Lower leg skin (tissue), 4 donors: ENCODE results near the gene SLC38A10. TPM values are rescaled to one million over a fixed set of nuclear protein-coding genes. Genes with fewer than 3 reads are reported as not detected.

Experiments used
- DNase-seq, 2 donors: peaks; one replicate each; pipeline ENCODE4 v3.0.0-alpha.2; 2019; ENCODE audit warnings: low spot score in 2 of 2
- H3K4me3 ChIP-seq: fragments of 200-600 bp; sonication (generic); 2 replicates; pipeline ENCODE4 v1.5.1; 2017; ENCODE audit warnings: mild to moderate bottlenecking, low read depth; ENCODE audit not compliant: poor library complexity, severe bottlenecking
- CTCF ChIP-seq, 3 donors: fragments of 450-650 bp; IDR thresholded peaks; one replicate each; pipeline ENCODE4 v1.5.1; 2016; ENCODE audit warnings: antibody characterized with exemption in 3 of 3, mild to moderate bottlenecking in 3 of 3, moderate library complexity in 2 of 3
- POLR2A ChIP-seq, 2 donors: fragments of 450-650 bp; IDR thresholded peaks; one replicate each; pipeline ENCODE4 v1.6.1; 2016 to 2017; ENCODE audit warnings: antibody characterized with exemption in 2 of 2, mild to moderate bottlenecking in 1 of 2, moderate library complexity in 1 of 2
- WGBS, 2 donors: methylation state at CpG; one replicate each; pipeline ENCODE4 v1.1.5; 2018; 5-methylcytosine and 5-hydroxymethylcytosine counted together
- intact Hi-C: fragments of 100-400 bp; cut with DNase I; formaldehyde crosslinking; loops from one replicate; pipeline ENCODE4 v1.15.0; 2023; ENCODE audit warnings: low total_unique reads
- total RNA-seq, 4 donors: library from RNA; depleted of rRNA; stranded (reverse); fragments of >200 nt; gene quantifications; one replicate each; pipeline ENCODE4 v1.1.0, GENCODE V29; 2016

Gene SLC38A10
- total RNA-seq, 4 donors from 2014 or later, result 47.5 to 100 (median 73.3) TPM

DNA sequence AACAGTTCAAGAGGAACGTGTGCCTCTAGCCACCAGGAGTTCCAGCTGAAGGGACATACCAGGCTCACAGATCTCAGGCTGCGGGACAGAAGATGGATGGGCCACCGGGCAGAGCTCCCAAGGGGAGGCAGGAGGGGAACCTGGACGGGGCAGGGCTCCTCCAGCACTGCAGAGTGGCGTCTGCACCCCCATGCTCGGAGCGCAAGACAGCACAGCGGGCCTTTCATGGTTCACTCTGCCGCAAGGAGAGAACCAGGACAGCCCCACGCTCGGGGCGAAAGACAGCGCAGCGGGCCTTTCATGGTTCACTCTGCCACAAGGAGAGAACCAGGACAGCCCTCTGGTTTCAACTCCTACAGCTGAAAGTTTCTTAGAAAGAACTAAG, 20.6 kb downstream of the SLC38A10 start:
- 96 to 98% methylated on average over 14 of the region's 14 CpGs for WGBS, 2 donors
- intact Hi-C loops, result no loop called here
- TF ChIP-seq POLR2A (IDR thresholded peaks at IDR 0.05) (no peak), CTCF (IDR thresholded peaks at IDR 0.05) (no peak)
- no peak overlapping the region for H3K4me3 ChIP-seq
- no peak for DNase-seq

- DNase-seq, result no peak
- intact Hi-C loops, result no loop called here
- no peak overlapping the region for H3K4me3 ChIP-seq
- 96% methylated on average over 29 to 31 of the region's 31 CpGs for WGBS, 2 donors
- TF ChIP-seq CTCF (IDR thresholded peaks at IDR 0.05) (no peak), POLR2A (IDR thresholded peaks at IDR 0.05) (no peak)
Measured at GRCh38 chr17:81273698-81274470, 21.2 kb downstream of the SLC38A10 start.

DNA sequence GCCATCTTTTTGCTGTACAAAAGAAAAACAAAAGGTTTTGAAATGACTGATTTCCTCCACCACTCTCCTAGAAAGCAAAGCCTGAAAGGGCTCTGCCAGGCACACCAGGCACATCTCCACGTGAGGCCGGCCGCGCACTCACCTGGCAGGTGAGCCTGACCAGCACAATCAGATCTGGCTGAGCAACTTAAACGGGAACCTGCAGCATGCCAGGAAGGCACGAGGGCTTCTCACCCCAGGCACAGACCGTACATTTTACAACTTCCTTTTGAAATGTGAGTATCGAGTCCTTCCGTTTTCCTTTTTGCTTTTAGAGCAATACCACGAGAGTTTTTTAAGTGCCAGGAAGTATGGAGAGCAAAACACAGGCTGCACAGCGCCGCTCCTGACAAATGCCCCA, 22.5 kb downstream of the SLC38A10 start:
- H3K4me3 ChIP-seq, result no peak overlapping the region
- no peak for TF ChIP-seq CTCF (IDR thresholded peaks at IDR 0.05)
- no peak for TF ChIP-seq POLR2A (IDR thresholded peaks at IDR 0.05)
- intact Hi-C loops, result no loop called here
- WGBS, 2 donors, result 46 to 49% methylated on average over 12 of the region's 12 CpGs
- DNase-seq, result no peak

DNA sequence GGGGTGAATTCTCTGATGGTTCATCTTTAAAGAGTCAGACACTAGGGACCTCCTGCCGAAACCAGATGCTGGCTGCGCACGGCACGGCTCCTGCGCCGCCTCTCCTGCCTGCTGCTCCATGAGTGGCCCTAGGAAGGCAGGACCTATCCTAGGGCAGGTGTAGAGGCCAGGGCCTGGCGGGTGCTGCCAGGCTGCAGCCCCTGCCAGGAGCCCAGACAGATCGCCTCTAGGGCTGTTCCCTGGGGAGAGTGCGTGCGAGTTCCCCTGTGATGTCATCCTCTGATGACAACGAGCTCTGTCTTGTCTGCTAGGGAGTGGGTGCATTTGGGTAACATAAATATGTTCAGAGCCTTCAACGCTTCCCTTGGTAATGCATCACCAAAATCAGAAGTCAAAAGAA, 23.9 kb downstream of the SLC38A10 start:
- intact Hi-C loops, result no loop called here
- no peak for DNase-seq
- H3K4me3 ChIP-seq, result no peak overlapping the region
- TF ChIP-seq CTCF (IDR thresholded peaks at IDR 0.05), result no peak
- no peak for TF ChIP-seq POLR2A (IDR thresholded peaks at IDR 0.05)
- 33 to 61% methylated on average over 8 to 12 of the region's 12 CpGs for WGBS, 2 donors

GRCh38 chr17:81270279-81270678, 24.8 kb downstream of the SLC38A10 start:
- TF ChIP-seq CTCF (IDR thresholded peaks at IDR 0.05) (no peak), POLR2A (IDR thresholded peaks at IDR 0.05) (no peak)

More at GRCh38 chr17:81270279-81270678, 24.8 kb downstream of the SLC38A10 start:
- WGBS, 2 donors, result 86 to 90% methylated on average over 18 of the region's 18 CpGs
- H3K4me3 ChIP-seq, result no peak overlapping the region
- intact Hi-C loops, result no loop called here
- DNase-seq, result no peak
